ENCODE data around the gene POLL.

POLL gene

DNA sequence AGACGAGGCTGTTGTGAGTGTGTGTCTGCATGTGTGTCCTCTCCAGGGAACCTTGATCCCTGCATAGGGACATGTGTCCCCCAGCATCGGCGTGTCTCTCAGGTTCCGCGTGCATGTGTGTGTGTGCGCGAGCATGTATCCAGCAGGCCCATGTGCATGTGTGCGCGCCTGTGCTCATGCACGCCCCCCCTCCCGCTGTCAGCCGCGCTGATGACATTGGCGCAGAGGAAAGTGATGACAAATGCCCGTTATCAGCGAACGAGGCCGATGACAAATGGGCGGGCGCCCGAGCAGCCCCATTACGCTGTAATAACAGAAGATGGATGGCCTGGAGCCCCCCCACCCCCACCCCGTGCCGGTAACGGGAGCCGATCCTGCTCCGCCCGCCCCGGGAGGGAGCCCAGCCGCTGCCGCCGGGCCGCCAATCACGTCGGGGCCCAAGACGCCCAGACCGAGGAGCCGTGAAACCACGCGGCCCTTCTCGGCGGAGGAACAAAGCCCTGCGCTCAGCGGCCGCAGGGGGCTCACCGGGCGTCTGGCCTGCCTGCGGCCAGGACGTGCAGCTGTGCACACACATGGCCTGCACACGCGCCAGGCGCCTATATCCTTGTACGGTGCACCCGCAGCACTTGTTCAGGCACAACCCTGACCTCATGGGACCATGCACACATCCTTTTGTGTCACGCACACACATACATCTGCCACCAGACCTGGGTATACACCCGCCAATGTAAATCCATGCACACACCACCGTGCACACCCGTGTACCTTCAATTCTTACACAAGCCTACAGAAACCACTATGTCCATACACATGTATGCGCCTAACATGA lies 21.5 kb downstream of the POLL start:
- TF ChIP-seq FOXM1 (IDR thresholded peaks at IDR 0.05; ENCODE audit: borderline replicate concordance, low read depth) (no peak), CEBPB (IDR thresholded peaks at IDR 0.05) (no peak), NFIC (IDR thresholded peaks at IDR 0.05) (no peak; the same call in 1 of the 2 replicates), TAF1 (IDR thresholded peaks at IDR 0.05; ENCODE audit: low read depth) (no peak), TCF12 (IDR thresholded peaks at IDR 0.05; ENCODE audit: low read depth) (peak; percentile 71; the same call in 1 of the 2 replicates), EP300 (IDR thresholded peaks at IDR 0.05; ENCODE audit: borderline replicate concordance) (no peak), EGR1 (IDR thresholded peaks at IDR 0.05) (no peak), RAD21 (IDR thresholded peaks at IDR 0.05; ENCODE audit: low read depth) (no peak), ZBTB7A (IDR thresholded peaks at IDR 0.05; ENCODE audit: low read depth) (peak; percentile 63; the same call in 1 of the 2 replicates), CREB1 (IDR thresholded peaks at IDR 0.05; ENCODE audit: low read depth) (no peak), YY1 (IDR thresholded peaks at IDR 0.05; ENCODE audit: low read depth) (peak; percentile 28; the same call in 1 of the 2 replicates), TEAD4 (IDR thresholded peaks at IDR 0.05) (no peak)
- TF ChIP-seq, protein P1, sequence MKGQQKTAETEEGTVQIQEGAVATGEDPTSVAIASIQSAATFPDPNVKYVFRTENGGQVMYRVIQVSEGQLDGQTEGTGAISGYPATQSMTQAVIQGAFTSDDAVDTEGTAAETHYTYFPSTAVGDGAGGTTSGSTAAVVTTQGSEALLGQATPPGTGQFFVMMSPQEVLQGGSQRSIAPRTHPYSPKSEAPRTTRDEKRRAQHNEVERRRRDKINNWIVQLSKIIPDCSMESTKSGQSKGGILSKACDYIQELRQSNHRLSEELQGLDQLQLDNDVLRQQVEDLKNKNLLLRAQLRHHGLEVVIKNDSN (IDR thresholded peaks at IDR 0.05), result no peak
- TF ChIP-seq, protein P2, sequence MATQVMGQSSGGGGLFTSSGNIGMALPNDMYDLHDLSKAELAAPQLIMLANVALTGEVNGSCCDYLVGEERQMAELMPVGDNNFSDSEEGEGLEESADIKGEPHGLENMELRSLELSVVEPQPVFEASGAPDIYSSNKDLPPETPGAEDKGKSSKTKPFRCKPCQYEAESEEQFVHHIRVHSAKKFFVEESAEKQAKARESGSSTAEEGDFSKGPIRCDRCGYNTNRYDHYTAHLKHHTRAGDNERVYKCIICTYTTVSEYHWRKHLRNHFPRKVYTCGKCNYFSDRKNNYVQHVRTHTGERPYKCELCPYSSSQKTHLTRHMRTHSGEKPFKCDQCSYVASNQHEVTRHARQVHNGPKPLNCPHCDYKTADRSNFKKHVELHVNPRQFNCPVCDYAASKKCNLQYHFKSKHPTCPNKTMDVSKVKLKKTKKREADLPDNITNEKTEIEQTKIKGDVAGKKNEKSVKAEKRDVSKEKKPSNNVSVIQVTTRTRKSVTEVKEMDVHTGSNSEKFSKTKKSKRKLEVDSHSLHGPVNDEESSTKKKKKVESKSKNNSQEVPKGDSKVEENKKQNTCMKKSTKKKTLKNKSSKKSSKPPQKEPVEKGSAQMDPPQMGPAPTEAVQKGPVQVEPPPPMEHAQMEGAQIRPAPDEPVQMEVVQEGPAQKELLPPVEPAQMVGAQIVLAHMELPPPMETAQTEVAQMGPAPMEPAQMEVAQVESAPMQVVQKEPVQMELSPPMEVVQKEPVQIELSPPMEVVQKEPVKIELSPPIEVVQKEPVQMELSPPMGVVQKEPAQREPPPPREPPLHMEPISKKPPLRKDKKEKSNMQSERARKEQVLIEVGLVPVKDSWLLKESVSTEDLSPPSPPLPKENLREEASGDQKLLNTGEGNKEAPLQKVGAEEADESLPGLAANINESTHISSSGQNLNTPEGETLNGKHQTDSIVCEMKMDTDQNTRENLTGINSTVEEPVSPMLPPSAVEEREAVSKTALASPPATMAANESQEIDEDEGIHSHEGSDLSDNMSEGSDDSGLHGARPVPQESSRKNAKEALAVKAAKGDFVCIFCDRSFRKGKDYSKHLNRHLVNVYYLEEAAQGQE (IDR thresholded peaks at IDR 0.05; ENCODE audit: low read depth), result no peak
- TF ChIP-seq, protein P3, sequence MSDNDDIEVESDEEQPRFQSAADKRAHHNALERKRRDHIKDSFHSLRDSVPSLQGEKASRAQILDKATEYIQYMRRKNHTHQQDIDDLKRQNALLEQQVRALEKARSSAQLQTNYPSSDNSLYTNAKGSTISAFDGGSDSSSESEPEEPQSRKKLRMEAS (IDR thresholded peaks at IDR 0.05), result peak; percentile 83

DNA sequence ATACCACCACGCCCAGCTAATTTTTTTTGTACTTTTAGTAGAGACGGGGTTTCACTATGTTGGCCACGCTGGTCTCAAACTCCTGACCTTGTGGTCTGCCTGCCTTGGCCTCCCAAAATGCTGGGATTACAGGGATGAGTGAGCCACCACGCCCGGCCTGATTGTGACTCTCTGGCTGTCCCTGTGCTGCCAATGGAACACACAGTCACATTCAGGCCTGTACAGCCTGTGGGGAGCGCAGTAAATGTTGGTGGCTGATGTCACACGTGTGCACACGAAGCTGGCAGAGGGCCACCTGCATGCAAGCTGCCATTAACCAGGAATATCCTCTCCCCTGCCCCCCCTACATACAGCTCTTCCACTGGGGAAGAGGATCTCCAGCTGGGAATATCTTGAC lies 22.1 kb downstream of the POLL start:
- TF ChIP-seq, protein P2 (IDR thresholded peaks at IDR 0.05; ENCODE audit: low read depth), result no peak

DNA sequence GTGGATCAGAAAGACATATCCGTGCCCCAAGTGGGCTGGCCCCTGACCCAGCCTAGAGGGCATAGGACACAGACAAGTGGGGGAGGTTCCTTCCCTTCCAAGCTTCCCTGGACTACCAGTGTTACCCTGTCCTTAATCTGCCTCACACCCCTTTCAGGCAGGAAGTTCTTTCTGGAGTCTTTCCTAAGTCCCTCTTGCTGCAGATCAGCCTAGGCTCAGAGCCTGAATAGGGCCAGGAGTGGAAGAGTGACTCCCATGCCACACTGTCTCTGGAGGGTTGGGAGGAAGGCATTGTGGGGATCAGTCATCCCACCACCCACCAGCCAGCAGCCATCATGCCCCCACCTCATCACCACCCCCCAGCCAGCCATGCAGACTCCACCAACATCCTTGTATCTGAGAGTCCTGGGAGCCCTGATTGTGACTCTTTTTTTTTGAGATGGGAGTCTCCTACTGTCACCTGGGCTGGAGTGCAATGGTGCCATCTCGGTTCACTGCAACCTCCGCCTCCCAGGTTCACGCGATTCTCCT lies 22.6 kb downstream of the POLL start:
- TF ChIP-seq, protein P1 (IDR thresholded peaks at IDR 0.05), result no peak
- TF ChIP-seq FOXM1 (IDR thresholded peaks at IDR 0.05; ENCODE audit: borderline replicate concordance, low read depth) (no peak), YY1 (IDR thresholded peaks at IDR 0.05; ENCODE audit: low read depth) (no peak), RAD21 (IDR thresholded peaks at IDR 0.05; ENCODE audit: low read depth) (no peak), EGR1 (IDR thresholded peaks at IDR 0.05) (no peak), TCF12 (IDR thresholded peaks at IDR 0.05; ENCODE audit: low read depth) (no peak), CEBPB (IDR thresholded peaks at IDR 0.05) (no peak), TAF1 (IDR thresholded peaks at IDR 0.05; ENCODE audit: low read depth) (no peak), ZBTB7A (IDR thresholded peaks at IDR 0.05; ENCODE audit: low read depth) (no peak), EP300 (IDR thresholded peaks at IDR 0.05; ENCODE audit: borderline replicate concordance) (no peak), CREB1 (IDR thresholded peaks at IDR 0.05; ENCODE audit: low read depth) (no peak), NFIC (IDR thresholded peaks at IDR 0.05) (no peak), TEAD4 (IDR thresholded peaks at IDR 0.05) (no peak)
- TF ChIP-seq, protein P2 (IDR thresholded peaks at IDR 0.05; ENCODE audit: low read depth), result no peak
- TF ChIP-seq, protein P3 (IDR thresholded peaks at IDR 0.05), result no peak

DNA sequence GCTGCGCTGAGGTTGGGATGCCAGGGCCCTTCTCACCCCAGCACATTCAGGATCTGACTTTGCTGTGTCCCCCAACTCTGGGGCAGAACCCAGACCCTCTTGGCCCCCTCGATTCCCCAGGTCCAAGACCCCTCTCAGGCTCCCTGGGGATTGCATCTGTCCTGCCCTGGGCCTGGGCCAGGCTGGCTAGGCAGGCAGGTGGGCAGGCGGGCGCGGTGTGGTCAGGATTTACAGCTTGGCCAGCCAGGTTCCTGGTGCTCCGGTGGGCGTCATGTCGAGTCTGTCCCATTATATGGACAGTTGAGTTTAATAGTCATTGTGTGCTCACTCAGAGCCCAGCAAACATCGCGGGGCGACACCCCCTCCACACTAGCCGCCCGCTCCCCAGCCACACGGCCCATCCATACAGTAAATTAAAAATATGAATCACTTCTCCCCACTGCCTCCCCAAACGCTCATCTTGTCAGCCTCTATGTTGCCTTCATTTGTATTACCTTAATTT lies 23.5 kb downstream of the POLL start:
- no peak for TF ChIP-seq EGR1 (IDR thresholded peaks at IDR 0.05)
- no peak for TF ChIP-seq CREB1 (IDR thresholded peaks at IDR 0.05; ENCODE audit: low read depth)
- no peak for TF ChIP-seq NFIC (IDR thresholded peaks at IDR 0.05)
- TF ChIP-seq ZBTB7A (IDR thresholded peaks at IDR 0.05; ENCODE audit: low read depth), result no peak
- TF ChIP-seq FOXM1 (IDR thresholded peaks at IDR 0.05; ENCODE audit: borderline replicate concordance, low read depth), result no peak
- TF ChIP-seq, protein P2 (IDR thresholded peaks at IDR 0.05; ENCODE audit: low read depth), result no peak

Data from Ishikawa (cell line).